ENCODE results near the gene NXPE3. TPM values are rescaled to one million over a fixed set of nuclear protein-coding genes. Genes with fewer than 3 reads are reported as not detected.

NXPE3 gene
- total and polyA plus RNA-seq, 9 of the 15 experiments (the other 6 are each of a cell fraction or from before 2014, with no cell fraction given), result 0.25 to 2.5 (median 0.95) TPM

GRCh38 chr3:101838691-101839090, 59.7 kb downstream of the NXPE3 start:
- Histone ChIP-seq H3K79me2 (ENCODE audit: control insufficient read depth, insufficient read depth, low read length) (no peaks in the 10 kb centered on the region), H3K4me3 (no peak overlapping the region), H3K27me3 (ENCODE audit: control insufficient read depth in 2 of 2, insufficient read depth in 2 of 2, low read length in 2 of 2) (no peaks in the 10 kb centered on the region), H3K36me3 (ENCODE audit: control insufficient read depth, insufficient read depth, low read length) (no peaks in the 10 kb centered on the region), H3K9me1 (ENCODE audit: control insufficient read depth, insufficient read depth, low read length) (no peaks in the 10 kb centered on the region), H3K9ac (ENCODE audit: insufficient read depth in 1 of 2, low read depth in 2 of 2, low read length in 2 of 2) (no peak overlapping the region), H3K27ac (ENCODE audit: extremely low read depth, low read depth, low read length) (no peak overlapping the region), H4K20me1 (replicated peaks; ENCODE audit: control insufficient read depth, insufficient read depth, low read length) (no peaks in the 10 kb centered on the region), H3K9me3 (replicated peaks; ENCODE audit: control insufficient read depth, insufficient read depth, low read depth, low read length) (no peaks in the 10 kb centered on the region), H2AFZ (ENCODE audit: low read depth, low read length) (no peak overlapping the region), H3K4me1 (replicated peaks in 1 of 2; ENCODE audit: control insufficient read depth in 2 of 2, insufficient read depth in 2 of 2, low read length in 2 of 2) (no peaks in the 10 kb centered on the region; a peak in 1 of 5 replicates), H3K4me2 (ENCODE audit: insufficient read depth, low read length) (no peak overlapping the region)
- ChIA-PET CTCF (ENCODE audit: low intra/inter-chr PET ratio) (no interaction called here), POLR2A (no interaction called here)
- BruUV-seq (replicated peaks), result no TSS peak
- no peak for TF ChIP-seq NFE2L1 (tag; IDR thresholded peaks at IDR 0.05; ENCODE audit: borderline replicate concordance, low read depth)
- no peak for TF ChIP-seq CAMTA2 (CRISPR knock-in tag; conservative IDR thresholded peaks at IDR 0.05)
- TF ChIP-seq RAD51 (IDR thresholded peaks at IDR 0.05; ENCODE audit: borderline replicate concordance, low read depth), result no peak
- no peak for TF ChIP-seq NR2C2 (CRISPR knock-in tag; IDR thresholded peaks at IDR 0.05)
- no peak for TF ChIP-seq NR2C2 (tag; IDR thresholded peaks at IDR 0.05)
- TF ChIP-seq ARID1B (IDR thresholded peaks at IDR 0.05), result no peak
- TF ChIP-seq GTF2A2 (tag; IDR thresholded peaks at IDR 0.05), result no peak
- TF ChIP-seq HDGF (IDR thresholded peaks at IDR 0.05), result no peak
- no peak for TF ChIP-seq MAFF (IDR thresholded peaks at IDR 0.05; ENCODE audit: low read length)
- no peak for TF ChIP-seq EP400 (IDR thresholded peaks at IDR 0.05)
- DNase-seq (ENCODE audit: extremely low read depth in 1 of 4, low spot score in 3 of 4) (no peak), FAIRE-seq (no peak), ATAC-seq (no peak)
- WGBS (ENCODE audit: insufficient coverage, low coverage, missing lambda C conversion rate), result 77% methylated on average over 2 of the region's 2 CpGs
- intact Hi-C loops (cut with micrococcal nuclease) (no loop called here), in situ Hi-C loops (cut with MboI) (no loop called here)

Measured in K562 (cell line).